Neutrophil (primary cell): ENCODE results near the gene SOX2.

Experiments
- H3K27ac ChIP-seq: fragments of 200-600 bp; sonication (generic); 2 replicates; pipeline ENCODE4 v1.5.1; 2016; ENCODE audit warnings: mild to moderate bottlenecking, moderate library complexity
- H3K27me3 ChIP-seq: fragments of 200-600 bp; sonication (generic); 2 replicates; pipeline ENCODE4 v1.6.0; 2016; ENCODE audit warnings: mild to moderate bottlenecking
- H3K36me3 ChIP-seq: fragments of 200-600 bp; sonication (generic); 2 replicates; pipeline ENCODE4 v1.5.1; 2017
- H3K4me1 ChIP-seq, 2 experiments: fragments of 200-600 bp in 1 of 2; sonication (generic) in 1 of 2; 1 replicate in 1 of 2; 2 replicates in 1 of 2; pipeline versions ENCODE4 v1.5.1 to v1.6.1; 2013 to 2016; ENCODE audit warnings: low read depth in 1 of 2, low read length in 1 of 2, mild to moderate bottlenecking in 1 of 2, moderate library complexity in 1 of 2; ENCODE audit not compliant: control insufficient read depth in 1 of 2, insufficient read depth in 1 of 2
- H3K4me3 ChIP-seq, 2 experiments: fragments of 200-600 bp in 1 of 2; sonication (generic) in 1 of 2; 1 replicate in 1 of 2; 2 replicates in 1 of 2; pipeline ENCODE4 v1.5.1; 2013 to 2016; ENCODE audit warnings: low read depth in 1 of 2, low read length in 1 of 2, mild to moderate bottlenecking in 1 of 2, moderate library complexity in 1 of 2
- H3K9me3 ChIP-seq: fragments of 200-600 bp; sonication (generic); 2 replicates; pipeline ENCODE4 v1.5.1; 2016
- CTCF ChIP-seq: fragments of 200-600 bp; sonication (generic); IDR thresholded peaks from 2 replicates; pipeline ENCODE4 v1.5.1; 2016; ENCODE audit warnings: antibody characterized with exemption

SOX2 gene

GRCh38 chr3:181722766-181723425 lies 11.2 kb downstream of the SOX2 start:
- Histone ChIP-seq H3K36me3 (no peaks in the 10 kb centered on the region), H3K4me1 (peaks cover 0 to 3% of the 10 kb centered on the region in 2 experiments), H3K27me3 (peaks cover 100% of the 10 kb centered on the region), H3K27ac (no peak overlapping the region), H3K4me3 (no peak overlapping the region), H3K9me3 (peaks cover 3% of the 10 kb centered on the region)
- TF ChIP-seq CTCF: no peak

- H3K27ac ChIP-seq: no peak overlapping the region
- no peak for TF ChIP-seq CTCF
- H3K9me3 ChIP-seq: peaks cover 3% of the 10 kb centered on the region
- peaks cover 100% of the 10 kb centered on the region for H3K27me3 ChIP-seq
- H3K36me3 ChIP-seq: no peaks in the 10 kb centered on the region
- no peak overlapping the region for H3K4me3 ChIP-seq
- H3K4me1 ChIP-seq: peaks cover 0 to 3% of the 10 kb centered on the region in 2 experiments
Observed at GRCh38 chr3:181723625-181724191, 12.0 kb downstream of the SOX2 start.

- H3K27ac ChIP-seq: no peak overlapping the region
- peaks cover 100% of the 10 kb centered on the region for H3K27me3 ChIP-seq
Observed at GRCh38 chr3:181724192-181724965, 12.7 kb downstream of the SOX2 start.

DNA sequence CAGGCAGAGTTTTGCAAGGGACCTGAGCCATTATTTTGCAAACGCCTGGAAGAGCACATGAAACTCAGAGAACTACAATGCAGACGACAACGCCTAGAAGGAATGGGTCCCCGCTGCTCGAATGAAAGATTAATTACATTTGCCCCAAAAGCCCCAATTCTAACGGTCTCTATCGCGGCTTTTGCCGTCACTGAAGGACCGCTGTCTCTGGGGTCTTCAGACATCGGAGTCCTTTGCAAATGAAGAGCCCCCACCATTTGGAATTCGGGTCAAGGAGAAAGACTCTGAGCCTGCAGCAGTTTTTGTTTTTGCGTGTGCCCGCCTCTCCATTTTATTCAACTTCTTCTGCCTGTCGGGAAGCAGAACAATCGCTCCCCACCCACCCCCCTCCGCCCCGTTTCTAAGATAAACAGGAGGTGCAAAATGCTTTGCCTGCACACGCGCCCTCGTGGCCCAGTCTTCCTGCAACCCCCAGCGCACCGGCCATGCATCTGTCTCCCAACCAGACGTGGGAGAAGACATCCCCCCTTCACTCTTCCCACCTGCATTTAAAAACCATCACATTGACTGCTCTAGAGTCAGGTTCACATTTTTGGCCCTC lies 13.5 kb downstream of the SOX2 start:
- H3K4me1 ChIP-seq: peaks cover 0 to 3% of the 10 kb centered on the region in 2 experiments
- peaks cover 3% of the 10 kb centered on the region for H3K9me3 ChIP-seq
- no peak for TF ChIP-seq CTCF
- peaks cover 100% of the 10 kb centered on the region for H3K27me3 ChIP-seq
- no peak overlapping the region for H3K4me3 ChIP-seq
- no peak overlapping the region for H3K27ac ChIP-seq
- no peaks in the 10 kb centered on the region for H3K36me3 ChIP-seq

More at GRCh38 chr3:181724192-181724965, 12.7 kb downstream of the SOX2 start:
- no peak for TF ChIP-seq CTCF
- no peaks in the 10 kb centered on the region for H3K36me3 ChIP-seq
- H3K4me1 ChIP-seq: peaks cover 0 to 3% of the 10 kb centered on the region in 2 experiments
- peaks cover 3% of the 10 kb centered on the region for H3K9me3 ChIP-seq
- no peak overlapping the region for H3K4me3 ChIP-seq

- H3K27me3 ChIP-seq: peaks cover 100% of the 10 kb centered on the region
Observed at GRCh38 chr3:181725830-181726229, 14.1 kb downstream of the SOX2 start.

More at GRCh38 chr3:181725830-181726229, 14.1 kb downstream of the SOX2 start:
- peaks cover 0 to 3% of the 10 kb centered on the region in 2 experiments for H3K4me1 ChIP-seq
- no peak overlapping the region for H3K27ac ChIP-seq
- no peak overlapping the region for H3K4me3 ChIP-seq
- H3K9me3 ChIP-seq: peaks cover 3% of the 10 kb centered on the region
- H3K36me3 ChIP-seq: no peaks in the 10 kb centered on the region
- no peak for TF ChIP-seq CTCF
